Parathyroid adenoma (tissue), 2 donors: ENCODE results near the gene CD53.

Experiments used
- H2AFZ ChIP-seq: fragments of 300-600 bp; sonication (generic); one replicate; pipeline ENCODE4 v1.7.0; 2017; ENCODE audit warnings: antibody characterized with exemption, mild to moderate bottlenecking
- H3K27ac ChIP-seq: fragments of 300-600 bp; sonication (generic); one replicate; pipeline ENCODE4 v1.7.0; 2017
- H3K27me3 ChIP-seq: fragments of 300-600 bp; sonication (generic); one replicate; pipeline ENCODE4 v1.7.0; 2017; ENCODE audit warnings: low read length; ENCODE audit not compliant: control insufficient read depth, insufficient read depth
- H3K36me3 ChIP-seq: fragments of 300-600 bp; sonication (generic); one replicate; pipeline ENCODE4 v1.7.0; 2017; ENCODE audit warnings: low read length; ENCODE audit not compliant: control insufficient read depth, insufficient read depth
- H3K4me1 ChIP-seq: fragments of 300-600 bp; sonication (generic); one replicate; pipeline ENCODE4 v1.7.0; 2017; ENCODE audit warnings: control low read depth
- H3K4me2 ChIP-seq: fragments of 300-600 bp; sonication (generic); one replicate; pipeline ENCODE4 v1.7.0; 2017; ENCODE audit warnings: low read length
- H3K4me3 ChIP-seq: fragments of 300-600 bp; sonication (generic); one replicate; pipeline ENCODE4 v1.7.0; 2017; ENCODE audit warnings: low read depth, low read length
- H3K79me2 ChIP-seq: fragments of 300-600 bp; sonication (generic); one replicate; pipeline ENCODE4 v1.7.0; 2017; ENCODE audit warnings: control low read depth
- H3K9ac ChIP-seq: fragments of 300-600 bp; sonication (generic); one replicate; pipeline ENCODE4 v1.7.0; 2017; ENCODE audit warnings: mild to moderate bottlenecking
- H3K9me3 ChIP-seq: fragments of 300-600 bp; sonication (generic); one replicate; pipeline ENCODE4 v1.7.0; 2017; ENCODE audit warnings: low read length; ENCODE audit not compliant: control insufficient read depth
- TF ChIP-seq, protein P1 (sequence below): fragments of 300-600 bp; sonication (generic); IDR thresholded peaks from one replicate; pipeline ENCODE4 v1.7.0; 2017; ENCODE audit warnings: antibody characterized with exemption, mild to moderate bottlenecking
- donor health status: primary hyperparathyroidism.

The CD53 gene

DNA sequence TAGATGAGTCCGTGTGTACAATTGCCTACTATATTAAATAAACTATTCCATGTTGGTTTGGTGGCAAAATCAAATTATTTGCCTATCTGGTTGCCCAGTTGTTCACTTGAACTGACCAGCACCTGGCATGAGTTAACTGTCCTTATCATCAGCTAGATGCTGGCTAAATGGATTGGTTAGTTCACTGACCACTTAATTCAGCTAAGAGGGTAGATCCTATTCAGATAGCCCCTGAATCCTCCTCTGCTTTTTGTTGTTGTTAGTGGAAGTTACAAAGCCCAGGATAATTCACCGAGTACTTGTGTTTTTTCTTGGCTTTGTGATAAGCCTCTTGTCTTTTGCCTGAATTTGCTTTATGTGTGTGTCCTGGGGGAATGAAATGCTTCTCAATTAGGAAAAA is 22.8 kb upstream of the CD53 start:
- no peaks in the 10 kb centered on the region for H3K36me3 ChIP-seq
- no peak overlapping the region for H3K27ac ChIP-seq
- no peak overlapping the region for H2AFZ ChIP-seq
- H3K9ac ChIP-seq = no peak overlapping the region
- H3K4me1 ChIP-seq = no peaks in the 10 kb centered on the region
- no peaks in the 10 kb centered on the region for H3K27me3 ChIP-seq
- TF ChIP-seq, protein P1, sequence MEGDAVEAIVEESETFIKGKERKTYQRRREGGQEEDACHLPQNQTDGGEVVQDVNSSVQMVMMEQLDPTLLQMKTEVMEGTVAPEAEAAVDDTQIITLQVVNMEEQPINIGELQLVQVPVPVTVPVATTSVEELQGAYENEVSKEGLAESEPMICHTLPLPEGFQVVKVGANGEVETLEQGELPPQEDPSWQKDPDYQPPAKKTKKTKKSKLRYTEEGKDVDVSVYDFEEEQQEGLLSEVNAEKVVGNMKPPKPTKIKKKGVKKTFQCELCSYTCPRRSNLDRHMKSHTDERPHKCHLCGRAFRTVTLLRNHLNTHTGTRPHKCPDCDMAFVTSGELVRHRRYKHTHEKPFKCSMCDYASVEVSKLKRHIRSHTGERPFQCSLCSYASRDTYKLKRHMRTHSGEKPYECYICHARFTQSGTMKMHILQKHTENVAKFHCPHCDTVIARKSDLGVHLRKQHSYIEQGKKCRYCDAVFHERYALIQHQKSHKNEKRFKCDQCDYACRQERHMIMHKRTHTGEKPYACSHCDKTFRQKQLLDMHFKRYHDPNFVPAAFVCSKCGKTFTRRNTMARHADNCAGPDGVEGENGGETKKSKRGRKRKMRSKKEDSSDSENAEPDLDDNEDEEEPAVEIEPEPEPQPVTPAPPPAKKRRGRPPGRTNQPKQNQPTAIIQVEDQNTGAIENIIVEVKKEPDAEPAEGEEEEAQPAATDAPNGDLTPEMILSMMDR = no peak
- no peaks in the 10 kb centered on the region for H3K9me3 ChIP-seq
- H3K4me2 ChIP-seq = no peak overlapping the region
- H3K79me2 ChIP-seq = no peaks in the 10 kb centered on the region
- H3K4me3 ChIP-seq = no peak overlapping the region

DNA sequence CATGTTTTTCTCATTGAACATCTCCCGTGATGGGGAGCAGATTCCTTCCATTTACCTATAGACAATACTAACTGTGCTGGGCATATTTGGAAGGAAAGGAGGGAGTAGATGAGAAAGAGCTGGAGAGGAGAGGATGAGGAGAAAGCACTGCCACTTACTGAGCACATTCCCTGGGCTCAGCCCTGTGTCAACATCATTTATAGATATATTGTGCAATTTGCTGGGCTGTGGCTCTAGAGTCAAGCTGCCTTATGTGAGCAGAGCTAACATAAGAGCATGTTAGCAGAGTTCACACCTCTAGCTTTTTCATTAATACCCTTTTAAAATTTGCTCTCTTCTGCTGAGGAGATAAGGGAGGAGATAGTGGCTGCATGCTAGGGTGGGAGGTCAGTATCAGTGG is 22.3 kb upstream of the CD53 start:
- H3K79me2 ChIP-seq = no peaks in the 10 kb centered on the region
- no peaks in the 10 kb centered on the region for H3K27me3 ChIP-seq
- no peak overlapping the region for H3K4me2 ChIP-seq
- no peak overlapping the region for H3K4me3 ChIP-seq
- H3K36me3 ChIP-seq = no peaks in the 10 kb centered on the region
- no peak overlapping the region for H3K27ac ChIP-seq
- no peaks in the 10 kb centered on the region for H3K4me1 ChIP-seq
- TF ChIP-seq, protein P1 = no peak
- no peak overlapping the region for H3K9ac ChIP-seq
- no peaks in the 10 kb centered on the region for H3K9me3 ChIP-seq
- no peak overlapping the region for H2AFZ ChIP-seq

DNA sequence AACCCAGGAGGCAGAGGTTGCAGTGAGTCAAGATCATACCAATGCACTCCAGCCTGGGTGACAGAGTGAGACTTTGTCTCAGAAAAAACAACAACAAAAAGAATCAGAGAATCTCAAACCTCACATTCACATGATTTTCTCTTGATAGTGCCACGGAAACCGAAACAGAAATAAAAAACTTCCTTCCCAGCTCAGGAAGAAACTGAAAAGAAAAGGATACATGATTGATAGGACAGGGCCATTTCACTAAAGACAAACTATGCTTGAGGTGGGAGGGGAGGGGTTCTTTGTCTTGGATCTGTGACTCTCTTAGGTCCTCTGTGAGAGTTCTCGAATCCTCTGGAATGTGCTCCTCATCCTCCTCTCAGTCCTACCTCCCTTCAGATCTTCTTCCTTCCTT is 19.8 kb upstream of the CD53 start:
- TF ChIP-seq, protein P1 = no peak
- Histone ChIP-seq H3K27ac (no peak overlapping the region), H2AFZ (no peak overlapping the region), H3K79me2 (no peaks in the 10 kb centered on the region), H3K36me3 (no peaks in the 10 kb centered on the region), H3K4me1 (no peaks in the 10 kb centered on the region), H3K27me3 (no peaks in the 10 kb centered on the region), H3K9me3 (no peaks in the 10 kb centered on the region), H3K9ac (no peak overlapping the region), H3K4me3 (no peak overlapping the region), H3K4me2 (no peak overlapping the region)

DNA sequence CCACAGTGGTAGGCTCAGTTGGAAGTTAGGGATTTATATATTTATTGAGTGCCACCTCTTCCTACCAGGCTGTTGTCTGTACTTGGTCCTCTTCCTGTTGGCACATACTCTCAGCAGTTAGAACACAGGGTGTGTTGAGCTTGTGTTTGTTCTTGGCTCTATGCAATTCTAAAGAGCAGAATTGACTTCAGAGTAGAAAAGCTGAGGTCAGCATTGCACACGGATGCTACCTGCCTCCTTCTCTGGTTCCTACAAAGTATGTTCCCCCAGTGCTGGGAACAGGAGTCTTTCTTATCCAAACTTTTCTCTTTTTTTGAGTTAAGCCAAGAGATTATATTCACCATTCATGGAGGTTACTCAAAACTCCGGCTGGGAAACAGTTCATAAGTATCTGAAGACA is 16.5 kb upstream of the CD53 start:
- Histone ChIP-seq H3K9me3 (no peaks in the 10 kb centered on the region), H3K27me3 (no peaks in the 10 kb centered on the region), H3K27ac (no peak overlapping the region), H3K36me3 (no peaks in the 10 kb centered on the region), H3K4me1 (no peaks in the 10 kb centered on the region), H2AFZ (no peak overlapping the region), H3K4me3 (no peak overlapping the region), H3K79me2 (no peaks in the 10 kb centered on the region), H3K9ac (no peak overlapping the region), H3K4me2 (no peak overlapping the region)
- TF ChIP-seq, protein P1 = no peak

DNA sequence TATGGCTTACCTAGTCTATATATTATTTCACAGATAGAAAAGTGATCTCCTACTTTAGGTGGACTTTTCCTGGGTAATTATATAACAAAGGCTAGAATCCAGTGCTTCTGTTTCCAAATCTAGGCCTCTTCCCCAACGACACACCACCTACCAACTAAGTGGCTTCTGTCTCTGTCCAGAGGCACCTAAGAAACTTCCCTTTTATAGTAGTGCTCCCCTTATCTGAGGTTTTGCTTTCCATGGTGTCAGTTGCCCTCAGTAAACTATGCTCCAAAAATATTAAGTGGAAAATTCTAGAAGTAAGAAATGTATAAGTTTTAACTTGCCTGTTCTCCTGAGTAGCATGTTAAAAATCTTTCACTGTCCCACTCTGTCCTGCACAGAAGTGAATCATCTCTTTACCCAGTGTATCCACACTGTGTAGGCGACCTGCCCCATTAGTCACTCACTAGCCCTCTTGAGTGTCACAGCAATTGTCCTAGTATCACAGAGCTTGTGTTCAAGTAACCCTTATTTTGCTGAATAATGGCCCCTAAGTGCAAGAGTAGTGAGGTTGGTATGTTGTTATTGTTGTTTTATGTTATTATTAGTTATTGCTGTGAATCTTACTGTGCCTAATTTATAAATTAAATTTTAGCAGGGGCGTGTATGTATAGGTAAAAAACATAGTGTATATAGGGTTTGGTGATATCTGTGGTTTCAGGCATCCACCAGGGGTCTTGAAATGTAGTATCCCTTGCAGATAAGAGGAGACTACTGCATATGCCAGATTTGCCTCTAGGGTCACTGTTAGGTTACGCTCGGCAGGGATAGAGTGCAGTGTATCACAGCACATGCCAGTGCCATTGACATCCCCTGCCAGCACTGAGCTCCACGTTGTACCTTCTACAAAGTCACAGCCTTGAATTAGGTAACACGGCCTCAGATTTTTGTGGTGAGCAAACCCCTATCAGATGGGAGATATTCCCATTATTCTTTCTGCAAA is 14.7 kb upstream of the CD53 start:
- Histone ChIP-seq H3K4me1 (no peaks in the 10 kb centered on the region), H3K4me3 (no peak overlapping the region), H2AFZ (no peak overlapping the region), H3K36me3 (no peaks in the 10 kb centered on the region), H3K4me2 (no peak overlapping the region), H3K27ac (no peak overlapping the region), H3K79me2 (no peaks in the 10 kb centered on the region), H3K27me3 (no peaks in the 10 kb centered on the region), H3K9me3 (no peaks in the 10 kb centered on the region), H3K9ac (no peak overlapping the region)
- TF ChIP-seq, protein P1 = no peak
